HG03064 (cell line): ENCODE measurements around the gene GTF2A1L.

Experiments used
- ATAC-seq: cut with Tn5 transposase; IDR thresholded peaks from one replicate; pipeline ENCODE4 v1.9.1; 2021; ENCODE audit warnings: low read depth; ENCODE audit not compliant: unreplicated experiment

The GTF2A1L gene

GRCh38 chr2:48728840-48729239, 111.2 kb downstream of the GTF2A1L start:
- no peak for ATAC-seq
